Lung (tissue), 12 donors: ENCODE measurements around the gene USP19. TPM values are rescaled to one million over a fixed set of nuclear protein-coding genes. Genes with fewer than 3 reads are reported as not detected.
A peak's percentile ranks its signal among the peaks of the same experiment; 100 is the strongest.

Experiments
- ATAC-seq: fragments of 200-7000 bp; cut with Tn5 transposase; one replicate; pipeline ENCODE4 v1.9.1; 2020; ENCODE audit warnings: moderate number of reproducible peaks; ENCODE audit not compliant: insufficient read depth, low FRiP score
- DNase-seq, 3 donors: peaks; one replicate each; pipeline ENCODE4 v3.0.0-alpha.2; 2013 to 2017
- H3K27ac ChIP-seq, 2 donors: one replicate each; pipeline ENCODE4 v1.5.1; 2013; ENCODE audit warnings: mild to moderate bottlenecking in 2 of 2, moderate library complexity in 2 of 2, control low read depth in 1 of 2, inconsistent platforms in 1 of 2, low read depth in 1 of 2, low read length in 1 of 2
- H3K27me3 ChIP-seq, 3 donors: one replicate each; pipeline ENCODE4 v1.5.1; 2013; ENCODE audit warnings: low read length in 2 of 3; ENCODE audit not compliant: control insufficient read depth in 3 of 3, insufficient read depth in 3 of 3
- H3K36me3 ChIP-seq, 4 donors: one replicate each; pipeline ENCODE4 v1.5.1; 2013; ENCODE audit warnings: low read length in 4 of 4, mild to moderate bottlenecking in 1 of 4, moderate library complexity in 1 of 4; ENCODE audit not compliant: control insufficient read depth in 4 of 4, insufficient read depth in 4 of 4
- H3K4me1 ChIP-seq, 5 donors: one replicate each; pipeline ENCODE4 v1.5.1; 2013; ENCODE audit warnings: low read length in 5 of 5, mild to moderate bottlenecking in 2 of 5, moderate library complexity in 1 of 5; ENCODE audit not compliant: control insufficient read depth in 5 of 5, insufficient read depth in 5 of 5
- H3K4me3 ChIP-seq: one replicate; pipeline ENCODE4 v1.5.1; 2013; ENCODE audit warnings: mild to moderate bottlenecking, control low read depth, moderate library complexity
- H3K9ac ChIP-seq, 2 donors: one replicate each; pipeline ENCODE4 v1.5.1; 2013; ENCODE audit warnings: low read length in 2 of 2, control low read depth in 1 of 2; ENCODE audit not compliant: insufficient read depth in 1 of 2
- H3K9me3 ChIP-seq, 4 donors: one replicate each; pipeline ENCODE4 v1.5.1; 2013; ENCODE audit warnings: low read length in 3 of 4, mild to moderate bottlenecking in 1 of 4, moderate library complexity in 1 of 4; ENCODE audit not compliant: control insufficient read depth in 4 of 4, insufficient read depth in 3 of 4
- WGBS, 2 donors: extraction: QIAGEN DNeasy Blood & Tissue Kit; methylation state at CpG; one replicate each; pipeline ENCODE4 v1.1.7; 2013; 5-methylcytosine and 5-hydroxymethylcytosine counted together
- polyA plus RNA-seq, 2 donors: library from polyadenylated mRNA; stranded (reverse); fragments of 200-250 nt; gene quantifications; one replicate each; pipeline ENCODE4 v1.2.1, GENCODE V29; 2013
- total RNA-seq, 2 donors: library from RNA; depleted of rRNA in 1 of 2; stranded (reverse); fragments of >200 nt in 1 of 2; gene quantifications; one replicate each; pipeline ENCODE4 v1.2.1, GENCODE V29; 2014 to 2021
- TF ChIP-seq, protein P1 (sequence below): IDR thresholded peaks from 2 replicates; pipeline ENCODE4 v1.5.1; 2012; ENCODE audit warnings: mild to moderate bottlenecking; ENCODE audit errors: control extremely low read depth, extremely low read depth
- donor health status: control.
- donor health status: control.
- donor health status: Bipolar disorder and iron deficiency.
- donor health status: healthy.
- donor health status: DM: yes; HTN: yes; CAD: no.

USP19 gene
- total and polyA plus RNA-seq, 4 donors = 20.3 to 63.1 (median 40.1) TPM

DNA sequence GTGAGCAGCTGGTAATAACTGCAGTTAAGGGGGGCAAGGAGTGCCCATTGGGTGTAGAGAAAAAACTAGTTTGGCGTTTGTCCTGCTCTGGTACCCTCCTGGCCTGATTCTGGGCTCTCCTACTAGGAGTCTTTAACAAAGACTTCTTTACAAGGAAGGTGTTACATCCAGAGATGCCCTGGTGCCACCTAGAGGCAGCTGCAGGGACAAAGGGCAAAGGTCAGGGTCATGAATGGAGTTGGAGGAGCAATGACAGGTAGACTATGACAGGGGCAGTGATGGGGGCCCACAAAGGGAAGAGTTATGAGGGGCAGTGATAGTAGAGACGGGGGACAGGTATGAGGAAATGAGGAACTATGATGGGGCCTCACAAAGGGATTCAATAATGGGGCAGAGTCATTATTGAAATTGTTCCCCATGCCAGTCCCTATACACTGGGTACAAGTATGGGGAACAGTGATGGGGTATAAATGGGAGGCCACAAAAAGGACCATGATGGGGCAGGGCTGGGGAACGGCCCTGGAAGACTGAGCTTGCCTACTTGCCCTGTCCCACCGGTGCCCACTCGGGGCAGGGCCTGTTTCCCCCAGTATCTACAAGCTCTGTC lies 37.6 kb upstream of the USP19 start:
- WGBS, 2 donors = 61 to 65% methylated on average over 5 of the region's 5 CpGs
- no peak for ATAC-seq
- H3K9me3 ChIP-seq = no peaks in the 10 kb centered on the region
- TF ChIP-seq, protein P1, sequence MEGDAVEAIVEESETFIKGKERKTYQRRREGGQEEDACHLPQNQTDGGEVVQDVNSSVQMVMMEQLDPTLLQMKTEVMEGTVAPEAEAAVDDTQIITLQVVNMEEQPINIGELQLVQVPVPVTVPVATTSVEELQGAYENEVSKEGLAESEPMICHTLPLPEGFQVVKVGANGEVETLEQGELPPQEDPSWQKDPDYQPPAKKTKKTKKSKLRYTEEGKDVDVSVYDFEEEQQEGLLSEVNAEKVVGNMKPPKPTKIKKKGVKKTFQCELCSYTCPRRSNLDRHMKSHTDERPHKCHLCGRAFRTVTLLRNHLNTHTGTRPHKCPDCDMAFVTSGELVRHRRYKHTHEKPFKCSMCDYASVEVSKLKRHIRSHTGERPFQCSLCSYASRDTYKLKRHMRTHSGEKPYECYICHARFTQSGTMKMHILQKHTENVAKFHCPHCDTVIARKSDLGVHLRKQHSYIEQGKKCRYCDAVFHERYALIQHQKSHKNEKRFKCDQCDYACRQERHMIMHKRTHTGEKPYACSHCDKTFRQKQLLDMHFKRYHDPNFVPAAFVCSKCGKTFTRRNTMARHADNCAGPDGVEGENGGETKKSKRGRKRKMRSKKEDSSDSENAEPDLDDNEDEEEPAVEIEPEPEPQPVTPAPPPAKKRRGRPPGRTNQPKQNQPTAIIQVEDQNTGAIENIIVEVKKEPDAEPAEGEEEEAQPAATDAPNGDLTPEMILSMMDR = peak; percentile 30
- H3K36me3 ChIP-seq = peaks cover under 1 to 15% (median 3%) of the 10 kb centered on the region in 4 donors
- H3K4me1 ChIP-seq = peaks cover 0 to 1% (median 0%) of the 10 kb centered on the region in 5 donors
- no peak overlapping the region for H3K9ac ChIP-seq
- DNase-seq = no peak
- H3K27ac ChIP-seq = no peak overlapping the region
- H3K4me3 ChIP-seq = no peak overlapping the region
- no peaks in the 10 kb centered on the region for H3K27me3 ChIP-seq

DNA sequence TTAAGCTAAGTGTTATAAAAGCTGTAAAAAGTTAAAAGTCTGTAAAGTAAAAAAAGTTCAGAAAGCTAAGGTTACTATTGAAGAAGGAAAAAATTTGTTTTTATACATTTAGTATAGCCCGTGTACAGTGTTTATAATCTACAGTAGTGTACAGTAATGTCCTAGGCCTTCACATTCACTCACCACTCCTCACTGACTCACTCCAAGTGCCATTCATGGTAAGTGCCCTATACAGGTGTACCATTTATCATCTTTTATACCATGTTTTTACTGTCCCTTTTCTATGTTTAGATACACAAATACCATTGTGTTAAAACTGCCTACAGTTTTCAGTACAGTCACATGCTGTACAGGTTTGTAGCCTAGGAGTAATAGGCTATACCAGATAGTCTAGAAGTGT lies 36.7 kb upstream of the USP19 start:
- Histone ChIP-seq H3K36me3 (peaks cover 0 to 8% (median 0%) of the 10 kb centered on the region in 4 donors), H3K27me3 (no peaks in the 10 kb centered on the region), H3K4me3 (no peak overlapping the region), H3K4me1 (peaks cover 0 to 1% (median 0%) of the 10 kb centered on the region in 5 donors), H3K9ac (no peak overlapping the region), H3K9me3 (no peaks in the 10 kb centered on the region), H3K27ac (no peak overlapping the region)
- DNase-seq (no peak), ATAC-seq (no peak)
- TF ChIP-seq, protein P1 = no peak
- 73 to 77% methylated on average over 1 of the region's 1 CpG for WGBS, 2 donors

DNA sequence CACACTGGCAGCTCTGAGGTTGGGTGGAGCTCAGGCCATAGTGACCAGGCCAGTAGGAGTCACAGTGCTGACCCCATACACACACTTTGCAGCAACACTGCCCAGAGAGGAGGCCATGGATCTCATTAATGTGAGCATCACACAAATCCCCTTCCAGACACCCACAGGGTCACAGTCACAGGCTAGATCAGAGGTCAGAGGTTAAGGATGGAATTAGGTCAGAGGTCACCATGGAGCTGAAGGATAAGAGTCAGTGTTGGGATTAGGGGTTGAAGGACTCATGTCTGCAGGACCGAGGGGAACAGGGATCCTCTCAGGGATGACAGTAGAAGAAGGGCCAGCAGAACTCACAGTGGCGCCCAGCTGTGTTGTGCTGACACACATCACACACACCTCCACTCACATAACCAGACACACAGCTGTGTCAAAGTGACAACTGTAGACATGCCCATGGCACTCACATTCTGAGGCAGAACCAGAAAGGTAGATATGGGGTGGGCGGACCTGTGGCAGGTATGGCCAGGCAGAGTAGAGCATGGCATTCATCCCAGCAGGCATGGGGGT lies 32.8 kb upstream of the USP19 start:
- H3K36me3 ChIP-seq = no peaks in the 10 kb centered on the region

More for the DNA sequence above, 32.8 kb upstream of the USP19 start:
- no peak overlapping the region for H3K27ac ChIP-seq
- ATAC-seq = no peak
- no peaks in the 10 kb centered on the region for H3K4me1 ChIP-seq
- H3K9me3 ChIP-seq = no peaks in the 10 kb centered on the region
- TF ChIP-seq, protein P1 = no peak
- H3K27me3 ChIP-seq = no peaks in the 10 kb centered on the region
- DNase-seq = no peak
- WGBS, 2 donors = 89 to 94% methylated on average over 3 of the region's 3 CpGs
- H3K9ac ChIP-seq = no peak overlapping the region
- H3K4me3 ChIP-seq = no peak overlapping the region
